Tibial artery (tissue), 4 donors: Measurements from ENCODE around the gene ZNF304.

Experiments used
- DNase-seq, 2 donors: peaks; one replicate each; pipeline ENCODE4 v3.0.0-alpha.2; 2019
- H3K27ac ChIP-seq, 2 donors: fragments of 200-600 bp; sonication (generic) in 1 of 2; 1 replicate in 1 of 2; 2 replicates in 1 of 2; pipeline ENCODE4 v1.5.1; 2018 to 2019; ENCODE audit warnings: mild to moderate bottlenecking in 1 of 2
- H3K27me3 ChIP-seq, 2 donors: fragments of 200-600 bp; sonication (generic) in 1 of 2; one replicate each; pipeline versions ENCODE4 v1.5.1 to v1.6.0; 2016 to 2019
- H3K36me3 ChIP-seq, 3 donors: fragments of 200-600 bp; sonication (generic) in 2 of 3; one replicate each; pipeline ENCODE4 v1.5.1; 2016 to 2019; ENCODE audit warnings: mild to moderate bottlenecking in 2 of 3
- H3K4me1 ChIP-seq, 4 donors: fragments of 200-600 bp; sonication (generic) in 2 of 4; 1 replicate in 3 of 4; 2 replicates in 1 of 4; pipeline ENCODE4 v1.5.1; 2016 to 2019
- H3K4me3 ChIP-seq, 2 donors: fragments of 200-600 bp; sonication (generic) in 1 of 2; 1 replicate in 1 of 2; 2 replicates in 1 of 2; pipeline ENCODE4 v1.5.1; 2018 to 2019; ENCODE audit warnings: mild to moderate bottlenecking in 2 of 2
- H3K9me3 ChIP-seq, 3 donors: fragments of 200-600 bp; sonication (generic) in 1 of 3; one replicate each; pipeline ENCODE4 v1.5.1; 2016 to 2019
- CTCF ChIP-seq, 2 experiments: fragments of 200-600 bp in 1 of 2; fragments of 450-650 bp in 1 of 2; IDR thresholded peaks; one replicate each; pipeline ENCODE4 v1.5.1; 2017 to 2019; ENCODE audit warnings: antibody characterized with exemption in 2 of 2, mild to moderate bottlenecking in 1 of 2, moderate library complexity in 1 of 2
- intact Hi-C: fragments of 100-400 bp; cut with DNase I; formaldehyde crosslinking; loops from one replicate; pipeline ENCODE4 v1.15.0; 2023; ENCODE audit warnings: low total_unique reads

Gene ZNF304

GRCh38 chr19:57338877-57339276 is 12.2 kb upstream of the ZNF304 start:
- no peaks in the 10 kb centered on the region for H3K27me3 ChIP-seq
- H3K9me3 ChIP-seq = peaks cover 0 to 10% (median 0%) of the 10 kb centered on the region in 3 donors
- TF ChIP-seq CTCF (IDR thresholded peaks at IDR 0.05) = no peak
- intact Hi-C loops = no loop called here
- DNase-seq = no peak
- H3K27ac ChIP-seq = peak overlapping the region; percentile 46 to 68
- peaks cover 0 to 15% (median 5%) of the 10 kb centered on the region in 4 donors for H3K4me1 ChIP-seq
- H3K4me3 ChIP-seq = no peak overlapping the region
- peaks cover 0 to 3% (median 0%) of the 10 kb centered on the region in 3 donors for H3K36me3 ChIP-seq

- H3K27me3 ChIP-seq = no peaks in the 10 kb centered on the region
These were observed 8.5 kb upstream of the ZNF304 start for GRCh38 chr19:57342582-57342981.

GRCh38 chr19:57348136-57348535 is 2.9 kb upstream of the ZNF304 start:
- Histone ChIP-seq H3K4me3 (no peak overlapping the region), H3K27me3 (no peaks in the 10 kb centered on the region), H3K36me3 (peaks cover 6 to 11% (median 9%) of the 10 kb centered on the region in 3 donors), H3K4me1 (peaks cover 5 to 18% (median 11%) of the 10 kb centered on the region in 4 donors), H3K27ac (no peak overlapping the region), H3K9me3 (peaks cover 0 to 13% (median 4%) of the 10 kb centered on the region in 3 donors)
- intact Hi-C loops = no loop called here
- no peak for DNase-seq
- no peak for TF ChIP-seq CTCF (IDR thresholded peaks at IDR 0.05)

More at GRCh38 chr19:57342582-57342981, 8.5 kb upstream of the ZNF304 start:
- no peak for DNase-seq
- intact Hi-C loops = no loop called here
- peaks cover 0 to 15% (median 5%) of the 10 kb centered on the region in 4 donors for H3K4me1 ChIP-seq
- TF ChIP-seq CTCF (IDR thresholded peaks at IDR 0.05) = no peak
- H3K9me3 ChIP-seq = peaks cover 0 to 4% (median 0%) of the 10 kb centered on the region in 3 donors
- no peak overlapping the region for H3K27ac ChIP-seq
- no peaks in the 10 kb centered on the region for H3K36me3 ChIP-seq
- H3K4me3 ChIP-seq = no peak overlapping the region

- TF ChIP-seq CTCF (IDR thresholded peaks at IDR 0.05) = no peak
- Histone ChIP-seq H3K27me3 (no peaks in the 10 kb centered on the region), H3K4me1 (peaks cover 5 to 22% (median 11%) of the 10 kb centered on the region in 4 donors), H3K36me3 (peaks cover 43 to 48% (median 47%) of the 10 kb centered on the region in 3 donors), H3K9me3 (peaks cover 0 to 46% (median 41%) of the 10 kb centered on the region in 3 donors), H3K27ac (peak overlapping the region; percentile 70 to 79), H3K4me3 (peak overlapping the region; percentile 63 to 98)
- no peak for DNase-seq
- intact Hi-C loops = no loop called here
These were observed 796 bp downstream of the ZNF304 start for GRCh38 chr19:57351867-57352266.

- peaks cover 0 to 85% (median 62%) of the 10 kb centered on the region in 3 donors for H3K9me3 ChIP-seq
- no peak overlapping the region for H3K27ac ChIP-seq
- TF ChIP-seq CTCF (IDR thresholded peaks at IDR 0.05) = no peak
- H3K27me3 ChIP-seq = no peaks in the 10 kb centered on the region
- no peak overlapping the region for H3K4me3 ChIP-seq
- H3K36me3 ChIP-seq = peaks cover 67 to 89% (median 79%) of the 10 kb centered on the region in 3 donors
- peaks cover 5 to 22% (median 9%) of the 10 kb centered on the region in 4 donors for H3K4me1 ChIP-seq
- no peak for DNase-seq
- intact Hi-C loops = loop anchor here (5.0 kb wide), 1 partner anchor 34 kb away; the partner anchor contains the start of gene ZNF543
These were observed 4.8 kb downstream of the ZNF304 start for GRCh38 chr19:57355916-57356315.
